GM23338 (cell line): Measurements from ENCODE around the gene KCNH5. TPM values are rescaled to one million over a fixed set of nuclear protein-coding genes. Genes with fewer than 3 reads are reported as not detected.

Experiments used
- ATAC-seq: fragments of 200-7000 bp; cut with Tn5 transposase; 3 replicates; pipeline ENCODE4 v1.9.1; 2020
- DNase-seq: peaks from one replicate; pipeline ENCODE4 v3.0.0-alpha.2; 2015; ENCODE audit warnings: low spot score
- H2AFZ ChIP-seq: fragments of 200-600 bp; sonication (generic); 2 replicates; pipeline ENCODE4 v1.8.0; 2016; ENCODE audit warnings: antibody characterized with exemption, mild to moderate bottlenecking, moderate library complexity
- H3F3A ChIP-seq: fragments of 200-600 bp; sonication (generic); replicated peaks from 2 replicates; pipeline ENCODE4 v1.8.0; 2017; ENCODE audit warnings: antibody characterized with exemption, mixed run types, low read depth
- H3K27ac ChIP-seq: fragments of 200-600 bp; sonication (generic); 2 replicates; pipeline ENCODE4 v1.6.1; 2016; ENCODE audit warnings: low read depth
- H3K27me3 ChIP-seq: fragments of 200-600 bp; sonication (generic); 2 replicates; pipeline ENCODE4 v1.8.0; 2016; ENCODE audit warnings: mild to moderate bottlenecking, mixed run types, moderate library complexity; ENCODE audit not compliant: insufficient read depth
- H3K36me3 ChIP-seq: fragments of 200-600 bp; sonication (generic); 2 replicates; pipeline ENCODE4 v1.8.0; 2016; ENCODE audit warnings: mild to moderate bottlenecking; ENCODE audit not compliant: insufficient read depth
- H3K4me1 ChIP-seq: fragments of 200-600 bp; sonication (generic); 2 replicates; pipeline ENCODE4 v1.8.0; 2016; ENCODE audit warnings: mild to moderate bottlenecking, moderate library complexity; ENCODE audit not compliant: insufficient read depth
- H3K4me2 ChIP-seq: fragments of 200-600 bp; sonication (generic); 2 replicates; pipeline ENCODE4 v1.7.1; 2017; ENCODE audit warnings: mixed run types
- H3K4me3 ChIP-seq: fragments of 200-600 bp; sonication (generic); 2 replicates; pipeline ENCODE4 v1.6.1; 2016; ENCODE audit warnings: mixed run types
- H3K79me2 ChIP-seq: fragments of 200-600 bp; sonication (generic); replicated peaks from 2 replicates; pipeline ENCODE4 v1.8.0; 2017; ENCODE audit warnings: mild to moderate bottlenecking; ENCODE audit not compliant: insufficient read depth
- H3K9me2 ChIP-seq: fragments of 200-600 bp; sonication (generic); 2 replicates; pipeline ENCODE4 v1.8.0; 2017; ENCODE audit not compliant: insufficient read depth
- H4K20me1 ChIP-seq: fragments of 200-600 bp; sonication (generic); replicated peaks from 2 replicates; pipeline ENCODE4 v1.8.0; 2017; ENCODE audit warnings: mild to moderate bottlenecking; ENCODE audit not compliant: insufficient read depth
- H3K27ac Mint-ChIP-seq: 2 replicates; pipeline ENCODE4 v1.8.0; 2020; ENCODE audit warnings: inconsistent platforms, mild to moderate bottlenecking, moderate library complexity, mixed read lengths
- H3K27me3 Mint-ChIP-seq: 3 replicates; pipeline ENCODE4 v1.8.0; 2022; ENCODE audit warnings: low read depth, mild to moderate bottlenecking, moderate library complexity, mixed read lengths, inconsistent platforms; ENCODE audit not compliant: insufficient read depth, poor library complexity
- H3K36me3 Mint-ChIP-seq: 3 replicates; pipeline ENCODE4 v1.8.0; 2021; ENCODE audit warnings: low read depth, mild to moderate bottlenecking, inconsistent platforms, moderate library complexity, mixed read lengths
- H3K4me1 Mint-ChIP-seq: 3 replicates; pipeline ENCODE4 v1.8.0; 2020; ENCODE audit warnings: mild to moderate bottlenecking, inconsistent platforms, mixed read lengths
- H3K4me3 Mint-ChIP-seq: 3 replicates; pipeline ENCODE4 v1.8.0; 2021; ENCODE audit warnings: moderate library complexity, mild to moderate bottlenecking, inconsistent platforms, mixed read lengths
- H3K9me3 Mint-ChIP-seq: 3 replicates; pipeline ENCODE4 v1.8.0; 2020; ENCODE audit warnings: moderate library complexity, mild to moderate bottlenecking, inconsistent platforms, mixed read lengths
- CREB1 ChIP-seq: fragments of 250-450 bp; sonication (Bioruptor Pico); IDR thresholded peaks from 2 replicates; pipeline ENCODE4 v1.5.0; 2020; ENCODE audit warnings: low read depth, mild to moderate bottlenecking, moderate library complexity
- ETS1 ChIP-seq: IDR thresholded peaks from 2 replicates; pipeline ENCODE4 v1.6.1; 2016; ENCODE audit warnings: antibody characterized with exemption
- EZH2 ChIP-seq: fragments of 200-600 bp; sonication (generic); IDR thresholded peaks from one replicate; pipeline ENCODE4 v1.8.0; 2017; ENCODE audit warnings: antibody characterized with exemption, mild to moderate bottlenecking, low read depth; ENCODE audit not compliant: unreplicated experiment
- JUNB ChIP-seq: IDR thresholded peaks from one replicate; pipeline ENCODE4 v1.6.1; 2016; ENCODE audit warnings: antibody characterized with exemption; ENCODE audit not compliant: unreplicated experiment
- NANOG ChIP-seq: IDR thresholded peaks from 2 replicates; pipeline ENCODE4 v1.6.1; 2016; ENCODE audit warnings: antibody characterized with exemption, borderline replicate concordance
- STAT1 ChIP-seq: IDR thresholded peaks from one replicate; pipeline ENCODE4 v1.6.1; 2016; ENCODE audit warnings: antibody characterized with exemption; ENCODE audit not compliant: unreplicated experiment
- ZNF114 ChIP-seq: fragments of 250-450 bp; sonication (Bioruptor Pico); IDR thresholded peaks from 2 replicates; pipeline ENCODE4 v1.5.0; 2020; ENCODE audit warnings: mild to moderate bottlenecking, moderate library complexity
- ZNF331 ChIP-seq: fragments of 250-450 bp; sonication (Bioruptor Pico); IDR thresholded peaks from 2 replicates; pipeline ENCODE4 v1.5.0; 2020; ENCODE audit warnings: low read depth, mild to moderate bottlenecking, moderate library complexity
- ZNF462 ChIP-seq: fragments of 250-450 bp; sonication (Bioruptor Pico); IDR thresholded peaks from 2 replicates; pipeline ENCODE4 v1.5.0; 2020; ENCODE audit warnings: mild to moderate bottlenecking, moderate library complexity
- polyA plus RNA-seq: library from polyadenylated mRNA; unstranded; fragments of >200 nt; fragmentation: Nextera tagmentation; extraction: Ambion mirVana; gene quantifications from 2 replicates; pipeline ENCODE4 v1.2.1, GENCODE V29; 2016
- total RNA-seq: library from RNA; depleted of rRNA; stranded (reverse); fragments of >200 nt; shearing (Covaris generic); gene quantifications from 2 replicates; pipeline ENCODE4 v1.2.3, GENCODE V29; 2014
- TF ChIP-seq, protein P1 (sequence below): IDR thresholded peaks from one replicate; pipeline ENCODE4 v1.6.1; 2018; ENCODE audit warnings: antibody characterized with exemption; ENCODE audit not compliant: unreplicated experiment
- TF ChIP-seq, protein P2 (sequence below), 2 experiments: fragments of 200-600 bp in 1 of 2; sonication (generic) in 1 of 2; conservative IDR thresholded peaks; 2 replicates each; pipeline versions ENCODE4 v1.5.1 to v1.6.1; 2016 to 2017; ENCODE audit warnings: antibody characterized with exemption in 2 of 2, low read depth in 2 of 2, mild to moderate bottlenecking in 2 of 2, moderate library complexity in 1 of 2

KCNH5 gene
- total and polyA plus RNA-seq, 2 experiments from 2014 or later: 0.71 to 0.83 TPM

DNA sequence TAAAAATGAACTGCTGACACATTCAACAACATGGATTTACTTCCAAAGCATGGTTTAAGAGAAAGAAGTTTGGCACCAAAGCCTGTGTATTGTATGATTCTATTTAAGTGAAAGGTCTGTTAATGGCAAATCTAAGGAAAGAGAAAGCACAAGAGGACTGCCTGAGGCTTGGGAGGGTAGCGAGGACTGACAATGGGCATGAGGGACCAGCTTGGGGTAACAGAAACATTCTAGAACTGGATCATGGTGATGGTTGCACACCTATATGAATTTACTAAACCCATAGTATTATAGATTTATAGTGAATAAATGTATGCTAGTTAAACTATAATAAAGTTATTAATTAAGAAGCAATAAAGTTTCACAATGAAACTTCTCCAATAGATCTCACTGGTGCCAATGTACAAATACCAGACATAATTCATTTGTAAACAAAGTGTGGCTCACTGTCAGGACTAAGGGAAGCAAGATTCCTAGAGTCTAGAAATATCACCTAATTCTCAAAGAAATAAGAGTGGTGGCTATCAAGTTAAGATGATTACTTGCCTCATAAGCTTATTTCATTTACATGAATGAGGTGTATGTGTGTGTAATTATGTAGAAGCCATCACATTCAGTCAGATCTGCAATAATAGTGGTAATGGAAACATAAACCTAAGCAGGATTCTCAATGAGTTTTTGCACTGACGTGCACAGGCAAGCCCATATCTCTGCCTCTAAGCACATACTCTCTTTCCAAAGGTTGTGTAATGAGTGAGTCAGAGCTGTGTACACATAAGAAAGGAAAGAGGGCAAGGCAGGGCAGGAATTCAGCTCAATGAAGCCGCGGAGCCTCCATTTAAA lies 353.4 kb downstream of the KCNH5 start:
- H3K4me2 ChIP-seq: no peak overlapping the region
- Mint-ChIP-seq H3K4me1 (peaks cover 22% of the 10 kb centered on the region), H3K4me3 (no peak overlapping the region), H3K27me3 (no peaks in the 10 kb centered on the region), H3K36me3 (peaks cover 21% of the 10 kb centered on the region; the same call in 2 of the 3 replicates), H3K9me3 (peaks cover 25% of the 10 kb centered on the region), H3K27ac (no peak overlapping the region)
- no peak overlapping the region for H3K27ac ChIP-seq
- H3F3A ChIP-seq: no peaks in the 10 kb centered on the region
- H2AFZ ChIP-seq: peak overlapping the region; percentile 49; the same call in 1 of the 2 replicates
- DNase-seq: no peak
- H3K27me3 ChIP-seq: no peaks in the 10 kb centered on the region
- no peak overlapping the region for H3K4me3 ChIP-seq
- peaks cover 15% of the 10 kb centered on the region for H3K4me1 ChIP-seq
- no peaks in the 10 kb centered on the region for H3K79me2 ChIP-seq
- TF ChIP-seq ZNF114 (CRISPR knock-in tag): no peak
- TF ChIP-seq CREB1: no peak
- TF ChIP-seq, protein P1, sequence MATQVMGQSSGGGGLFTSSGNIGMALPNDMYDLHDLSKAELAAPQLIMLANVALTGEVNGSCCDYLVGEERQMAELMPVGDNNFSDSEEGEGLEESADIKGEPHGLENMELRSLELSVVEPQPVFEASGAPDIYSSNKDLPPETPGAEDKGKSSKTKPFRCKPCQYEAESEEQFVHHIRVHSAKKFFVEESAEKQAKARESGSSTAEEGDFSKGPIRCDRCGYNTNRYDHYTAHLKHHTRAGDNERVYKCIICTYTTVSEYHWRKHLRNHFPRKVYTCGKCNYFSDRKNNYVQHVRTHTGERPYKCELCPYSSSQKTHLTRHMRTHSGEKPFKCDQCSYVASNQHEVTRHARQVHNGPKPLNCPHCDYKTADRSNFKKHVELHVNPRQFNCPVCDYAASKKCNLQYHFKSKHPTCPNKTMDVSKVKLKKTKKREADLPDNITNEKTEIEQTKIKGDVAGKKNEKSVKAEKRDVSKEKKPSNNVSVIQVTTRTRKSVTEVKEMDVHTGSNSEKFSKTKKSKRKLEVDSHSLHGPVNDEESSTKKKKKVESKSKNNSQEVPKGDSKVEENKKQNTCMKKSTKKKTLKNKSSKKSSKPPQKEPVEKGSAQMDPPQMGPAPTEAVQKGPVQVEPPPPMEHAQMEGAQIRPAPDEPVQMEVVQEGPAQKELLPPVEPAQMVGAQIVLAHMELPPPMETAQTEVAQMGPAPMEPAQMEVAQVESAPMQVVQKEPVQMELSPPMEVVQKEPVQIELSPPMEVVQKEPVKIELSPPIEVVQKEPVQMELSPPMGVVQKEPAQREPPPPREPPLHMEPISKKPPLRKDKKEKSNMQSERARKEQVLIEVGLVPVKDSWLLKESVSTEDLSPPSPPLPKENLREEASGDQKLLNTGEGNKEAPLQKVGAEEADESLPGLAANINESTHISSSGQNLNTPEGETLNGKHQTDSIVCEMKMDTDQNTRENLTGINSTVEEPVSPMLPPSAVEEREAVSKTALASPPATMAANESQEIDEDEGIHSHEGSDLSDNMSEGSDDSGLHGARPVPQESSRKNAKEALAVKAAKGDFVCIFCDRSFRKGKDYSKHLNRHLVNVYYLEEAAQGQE: no peak
- TF ChIP-seq NANOG: no peak
- TF ChIP-seq, protein P2, sequence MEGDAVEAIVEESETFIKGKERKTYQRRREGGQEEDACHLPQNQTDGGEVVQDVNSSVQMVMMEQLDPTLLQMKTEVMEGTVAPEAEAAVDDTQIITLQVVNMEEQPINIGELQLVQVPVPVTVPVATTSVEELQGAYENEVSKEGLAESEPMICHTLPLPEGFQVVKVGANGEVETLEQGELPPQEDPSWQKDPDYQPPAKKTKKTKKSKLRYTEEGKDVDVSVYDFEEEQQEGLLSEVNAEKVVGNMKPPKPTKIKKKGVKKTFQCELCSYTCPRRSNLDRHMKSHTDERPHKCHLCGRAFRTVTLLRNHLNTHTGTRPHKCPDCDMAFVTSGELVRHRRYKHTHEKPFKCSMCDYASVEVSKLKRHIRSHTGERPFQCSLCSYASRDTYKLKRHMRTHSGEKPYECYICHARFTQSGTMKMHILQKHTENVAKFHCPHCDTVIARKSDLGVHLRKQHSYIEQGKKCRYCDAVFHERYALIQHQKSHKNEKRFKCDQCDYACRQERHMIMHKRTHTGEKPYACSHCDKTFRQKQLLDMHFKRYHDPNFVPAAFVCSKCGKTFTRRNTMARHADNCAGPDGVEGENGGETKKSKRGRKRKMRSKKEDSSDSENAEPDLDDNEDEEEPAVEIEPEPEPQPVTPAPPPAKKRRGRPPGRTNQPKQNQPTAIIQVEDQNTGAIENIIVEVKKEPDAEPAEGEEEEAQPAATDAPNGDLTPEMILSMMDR (conservative IDR thresholded peaks at IDR 0.05; ENCODE audit: low read depth in 2 of 2): no peak
- no peak for TF ChIP-seq ZNF462 (CRISPR knock-in tag)
- TF ChIP-seq JUNB: no peak
- no peak for TF ChIP-seq ETS1
- TF ChIP-seq STAT1: no peak
- TF ChIP-seq EZH2: no peak
- no peak for TF ChIP-seq ZNF331 (CRISPR knock-in tag)
- H4K20me1 ChIP-seq: no peaks in the 10 kb centered on the region
- 0 out of 2 replicates have a peak, but pooled peaks cover 4% of the 10 kb centered on the region for H3K9me2 ChIP-seq
- peaks cover 10% of the 10 kb centered on the region; the same call in 1 of the 2 replicates for H3K36me3 ChIP-seq
- no peak for ATAC-seq
